22Rv1 (cell line): ENCODE measurements around the gene RRP15.

Source experiments
- ZFX ChIP-seq: fragments of 450-650 bp; IDR thresholded peaks from 2 replicates; pipeline ENCODE4 v1.6.1; 2017; ENCODE audit warnings: antibody characterized with exemption, borderline replicate concordance
- TF ChIP-seq, protein P1 (sequence below): fragments of 450-650 bp; IDR thresholded peaks from 2 replicates; pipeline ENCODE4 v1.5.1; 2017; ENCODE audit warnings: mild to moderate bottlenecking

DNA sequence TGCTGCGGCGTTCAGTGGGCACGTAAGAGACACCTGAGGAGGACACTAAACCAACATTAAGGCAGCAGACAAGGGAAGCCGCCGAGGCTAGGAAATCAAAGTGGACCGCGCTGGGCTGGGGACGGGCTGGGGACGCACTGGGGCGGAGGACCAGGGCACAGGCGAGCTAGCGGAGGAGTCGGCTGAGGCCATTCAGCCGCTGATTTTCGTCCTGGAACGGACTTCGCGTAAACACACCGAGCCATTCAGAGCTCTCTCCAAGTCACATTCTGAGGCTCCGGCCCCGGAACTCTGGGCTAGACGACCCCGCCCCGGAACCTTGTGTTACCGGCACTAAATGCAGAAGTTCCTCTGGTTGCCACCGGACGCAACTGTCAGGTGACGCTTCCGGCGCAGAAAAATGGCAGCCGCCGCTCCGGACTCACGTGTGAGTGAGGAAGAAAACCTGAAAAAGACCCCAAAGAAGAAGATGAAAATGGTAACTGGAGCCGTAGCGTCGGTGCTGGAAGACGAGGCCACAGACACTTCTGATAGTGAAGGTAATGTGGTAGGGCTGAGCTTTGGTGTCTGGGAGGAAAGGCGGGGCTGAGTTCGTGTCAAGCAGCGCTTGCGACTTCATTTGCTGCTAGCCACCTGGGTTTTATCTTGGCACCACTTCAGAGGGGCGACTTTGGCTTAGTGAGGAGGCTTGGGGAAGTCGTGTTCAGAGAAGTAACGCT is at the start of gene RRP15:
- TF ChIP-seq, protein P1, sequence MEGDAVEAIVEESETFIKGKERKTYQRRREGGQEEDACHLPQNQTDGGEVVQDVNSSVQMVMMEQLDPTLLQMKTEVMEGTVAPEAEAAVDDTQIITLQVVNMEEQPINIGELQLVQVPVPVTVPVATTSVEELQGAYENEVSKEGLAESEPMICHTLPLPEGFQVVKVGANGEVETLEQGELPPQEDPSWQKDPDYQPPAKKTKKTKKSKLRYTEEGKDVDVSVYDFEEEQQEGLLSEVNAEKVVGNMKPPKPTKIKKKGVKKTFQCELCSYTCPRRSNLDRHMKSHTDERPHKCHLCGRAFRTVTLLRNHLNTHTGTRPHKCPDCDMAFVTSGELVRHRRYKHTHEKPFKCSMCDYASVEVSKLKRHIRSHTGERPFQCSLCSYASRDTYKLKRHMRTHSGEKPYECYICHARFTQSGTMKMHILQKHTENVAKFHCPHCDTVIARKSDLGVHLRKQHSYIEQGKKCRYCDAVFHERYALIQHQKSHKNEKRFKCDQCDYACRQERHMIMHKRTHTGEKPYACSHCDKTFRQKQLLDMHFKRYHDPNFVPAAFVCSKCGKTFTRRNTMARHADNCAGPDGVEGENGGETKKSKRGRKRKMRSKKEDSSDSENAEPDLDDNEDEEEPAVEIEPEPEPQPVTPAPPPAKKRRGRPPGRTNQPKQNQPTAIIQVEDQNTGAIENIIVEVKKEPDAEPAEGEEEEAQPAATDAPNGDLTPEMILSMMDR: no peak
- TF ChIP-seq ZFX: no peak
